ENCODE data around the gene PGK1. TPM values are rescaled to one million over a fixed set of nuclear protein-coding genes. Genes with fewer than 3 reads are reported as not detected.
A peak's percentile ranks its signal among the peaks of the same experiment; 100 is the strongest.
"Not testable (repeated sequence)": the region's sequence is repeated elsewhere in the genome, so short reads cannot be mapped to it uniquely, and the experiment has no call there.

The PGK1 gene
- total RNA-seq (100 to 1,000 TPM; 421 to 475 (median 440) TPM), polyA plus RNA-seq (234 TPM)
- long read RNA-seq, donor 1, full-length matches to known transcripts, result 1,608 of 1,690 reads
- long read RNA-seq, donor 1, partial matches to known transcripts, result 58 of 1,690 reads
- long read RNA-seq, donor 1, other reads (novel, unspliced or antisense), result 24 of 1,690 reads
- long read RNA-seq, donor 2, full-length matches to known transcripts, result 695 of 724 reads
- long read RNA-seq, donor 2, partial matches to known transcripts, result 18 of 724 reads
- long read RNA-seq, donor 2, other reads (novel, unspliced or antisense), result 11 of 724 reads
- long read RNA-seq, donor 3, full-length matches to known transcripts, result 4,118 of 4,314 reads
- long read RNA-seq, donor 3, partial matches to known transcripts, result 113 of 4,314 reads
- long read RNA-seq, donor 3, other reads (novel, unspliced or antisense), result 83 of 4,314 reads
- long read RNA-seq, donor 4, full-length matches to known transcripts, result 677 of 697 reads
- long read RNA-seq, donor 4, partial matches to known transcripts, result 10 of 697 reads
- long read RNA-seq, donor 4, other reads (novel, unspliced or antisense), result 10 of 697 reads

GRCh38 chrX:78103623-78104446 is at the start of gene PGK1:
Gene PGK1, plus strand, starts transcription at chrX:78104248. Its CDS starts 93 bp downstream, at chrX:78104341.
- WGBS, result under 1% methylated on average over 72 of the region's 72 CpGs
- Histone ChIP-seq H3K9me3 (ENCODE audit: control insufficient read depth, low read length) (no peaks in the 10 kb centered on the region), H3K27me3 (ENCODE audit: control insufficient read depth, insufficient read depth) (no peaks in the 10 kb centered on the region), H3K4me1 (ENCODE audit: control insufficient read depth, insufficient read depth, low read length) (peaks cover 8% of the 10 kb centered on the region), H3K27ac (ENCODE audit: low read length) (peak within 1 kb of the TSS; percentile 99), H3K4me3 (ENCODE audit: low read length) (peak within 1 kb of the TSS; percentile 96)
- DNase-seq (peak; percentile 97 to 99 (median 98)), ATAC-seq (peak; percentile 98 to 99)
- intact Hi-C loops (cut with DNase I), result no loop called here

- Histone ChIP-seq H3K9me3 (ENCODE audit: control insufficient read depth, low read length) (no peaks in the 10 kb centered on the region), H3K4me1 (ENCODE audit: control insufficient read depth, insufficient read depth, low read length) (no peaks in the 10 kb centered on the region), H3K27ac (ENCODE audit: low read length) (no peak overlapping the region), H3K27me3 (ENCODE audit: control insufficient read depth, insufficient read depth) (no peaks in the 10 kb centered on the region), H3K4me3 (ENCODE audit: low read length) (no peak overlapping the region)
- intact Hi-C loops (cut with DNase I), result no loop called here
- DNase-seq (no peak), ATAC-seq (no peak)
Measured at GRCh38 chrX:78063687-78064086, 40.4 kb upstream of the PGK1 start.

DNA sequence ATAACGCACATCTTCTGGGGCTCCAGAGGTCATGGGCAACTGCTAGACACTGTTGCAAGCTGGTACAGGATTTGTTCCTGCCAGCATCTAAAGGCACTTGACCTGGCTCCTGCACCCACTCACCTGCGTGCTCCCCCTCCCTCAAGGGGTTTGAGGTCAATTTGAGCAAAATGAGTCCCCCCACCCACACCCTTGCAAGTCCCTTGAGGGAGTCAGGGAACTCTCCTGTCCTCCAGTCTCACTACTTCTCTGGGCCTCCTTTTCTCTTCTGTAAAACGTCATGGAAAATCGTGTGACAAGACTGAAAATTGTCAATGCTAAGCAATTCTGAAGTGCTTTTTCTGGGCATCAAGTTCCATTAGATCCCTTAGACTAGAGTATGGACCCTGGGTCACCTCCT is 39.9 kb upstream of the PGK1 start:
- no peak for DNase-seq
- Histone ChIP-seq H3K4me1 (ENCODE audit: control insufficient read depth, insufficient read depth, low read length) (no peaks in the 10 kb centered on the region), H3K9me3 (ENCODE audit: control insufficient read depth, low read length) (no peaks in the 10 kb centered on the region), H3K4me3 (ENCODE audit: low read length) (no peak overlapping the region), H3K27me3 (ENCODE audit: control insufficient read depth, insufficient read depth) (no peaks in the 10 kb centered on the region), H3K27ac (ENCODE audit: low read length) (no peak overlapping the region)
- ATAC-seq, result no peak
- WGBS, result 88% methylated on average over 4 of the region's 4 CpGs
- intact Hi-C loops (cut with DNase I), result no loop called here

DNA sequence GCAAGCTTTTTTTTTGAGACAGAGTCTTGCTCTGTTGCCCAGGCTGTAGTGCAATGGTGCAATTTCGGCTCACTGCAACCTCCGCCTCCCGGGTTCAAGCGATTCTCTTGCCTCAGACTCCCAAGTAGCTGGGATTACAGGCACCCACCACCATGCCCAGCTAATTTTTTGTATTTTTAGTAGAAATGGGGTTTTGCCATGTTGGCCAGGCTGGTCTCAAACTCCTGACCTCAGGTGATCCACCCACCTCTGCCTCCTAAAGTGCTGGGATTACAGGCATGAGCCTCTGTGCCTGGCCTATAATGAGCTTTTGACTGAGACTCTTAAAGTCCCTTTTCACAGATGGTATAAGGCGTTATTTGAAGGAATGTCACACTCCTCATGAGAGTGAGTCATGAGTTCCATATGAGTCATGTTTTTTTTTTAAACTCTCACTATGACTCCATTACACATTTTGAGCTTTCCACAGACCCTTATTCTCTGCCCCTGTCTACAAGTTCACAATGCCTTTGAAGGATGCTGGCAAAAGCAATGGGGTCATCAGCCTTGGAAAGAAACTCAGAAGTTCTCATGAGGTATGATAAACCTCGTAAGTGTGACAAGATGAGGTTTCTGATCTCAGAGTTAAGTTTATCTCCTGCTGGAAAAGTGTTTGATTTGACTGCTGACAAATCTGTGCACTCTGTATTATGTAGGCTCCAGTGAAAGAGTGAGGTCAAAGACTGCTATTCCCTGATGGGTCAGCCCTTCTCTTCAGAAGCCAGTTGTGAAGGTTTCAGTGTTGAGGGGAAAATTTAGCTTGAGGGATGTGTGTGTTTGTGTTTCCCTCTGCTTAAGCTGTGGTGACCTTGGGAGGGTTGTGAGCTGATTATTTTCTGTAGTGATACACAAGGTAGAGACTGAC is 39.1 kb upstream of the PGK1 start:
- peak in 1 of 2 donors; percentile 37 for ATAC-seq
- not testable (repeated sequence) for H3K27ac ChIP-seq (ENCODE audit: low read length)

DNA sequence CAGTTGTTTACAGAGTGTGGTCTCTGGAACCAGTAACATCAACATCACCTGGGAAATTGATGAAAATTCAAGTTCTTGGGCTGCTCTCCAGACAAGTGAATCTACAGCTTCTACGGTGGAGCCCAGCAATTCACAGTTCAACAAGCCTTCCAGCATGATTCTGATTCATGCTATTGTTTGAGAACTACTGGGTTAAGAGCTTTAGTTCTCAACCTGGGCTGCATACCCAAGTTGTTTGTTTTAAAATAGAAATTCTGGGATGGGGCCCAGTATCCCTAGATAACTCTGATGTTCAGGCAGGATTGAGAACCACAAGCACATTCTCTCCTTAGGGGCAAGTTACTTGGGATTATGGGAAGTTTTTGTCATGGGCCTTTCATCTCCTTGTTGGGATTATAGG is 37.9 kb upstream of the PGK1 start:
- Histone ChIP-seq H3K9me3 (ENCODE audit: control insufficient read depth, low read length) (no peaks in the 10 kb centered on the region), H3K4me1 (ENCODE audit: control insufficient read depth, insufficient read depth, low read length) (no peaks in the 10 kb centered on the region), H3K27me3 (ENCODE audit: control insufficient read depth, insufficient read depth) (no peaks in the 10 kb centered on the region), H3K27ac (ENCODE audit: low read length) (no peak overlapping the region), H3K4me3 (ENCODE audit: low read length) (no peak overlapping the region)
- no peak for ATAC-seq
- WGBS, result 97% methylated on average over 1 of the region's 1 CpG
- intact Hi-C loops (cut with DNase I), result no loop called here
- DNase-seq, result no peak

More for the DNA sequence above, 39.1 kb upstream of the PGK1 start:
- intact Hi-C loops (cut with DNase I); DNase-seq; H3K4me1 ChIP-seq (ENCODE audit: control insufficient read depth, insufficient read depth, low read length); H3K27me3 ChIP-seq (ENCODE audit: control insufficient read depth, insufficient read depth); H3K4me3 ChIP-seq (ENCODE audit: low read length); H3K9me3 ChIP-seq (ENCODE audit: control insufficient read depth, low read length): not testable (repeated sequence)
- 71% methylated on average over 6 of the region's 6 CpGs for WGBS

GRCh38 chrX:78071331-78071730 is 32.7 kb upstream of the PGK1 start:
- Histone ChIP-seq H3K4me1 (ENCODE audit: control insufficient read depth, insufficient read depth, low read length) (no peaks in the 10 kb centered on the region), H3K27ac (ENCODE audit: low read length) (no peak overlapping the region), H3K9me3 (ENCODE audit: control insufficient read depth, low read length) (no peaks in the 10 kb centered on the region), H3K27me3 (ENCODE audit: control insufficient read depth, insufficient read depth) (no peaks in the 10 kb centered on the region), H3K4me3 (ENCODE audit: low read length) (no peak overlapping the region)
- intact Hi-C loops (cut with DNase I), result no loop called here
- DNase-seq (no peak), ATAC-seq (no peak)
- 81% methylated on average over 3 of the region's 3 CpGs for WGBS

DNA sequence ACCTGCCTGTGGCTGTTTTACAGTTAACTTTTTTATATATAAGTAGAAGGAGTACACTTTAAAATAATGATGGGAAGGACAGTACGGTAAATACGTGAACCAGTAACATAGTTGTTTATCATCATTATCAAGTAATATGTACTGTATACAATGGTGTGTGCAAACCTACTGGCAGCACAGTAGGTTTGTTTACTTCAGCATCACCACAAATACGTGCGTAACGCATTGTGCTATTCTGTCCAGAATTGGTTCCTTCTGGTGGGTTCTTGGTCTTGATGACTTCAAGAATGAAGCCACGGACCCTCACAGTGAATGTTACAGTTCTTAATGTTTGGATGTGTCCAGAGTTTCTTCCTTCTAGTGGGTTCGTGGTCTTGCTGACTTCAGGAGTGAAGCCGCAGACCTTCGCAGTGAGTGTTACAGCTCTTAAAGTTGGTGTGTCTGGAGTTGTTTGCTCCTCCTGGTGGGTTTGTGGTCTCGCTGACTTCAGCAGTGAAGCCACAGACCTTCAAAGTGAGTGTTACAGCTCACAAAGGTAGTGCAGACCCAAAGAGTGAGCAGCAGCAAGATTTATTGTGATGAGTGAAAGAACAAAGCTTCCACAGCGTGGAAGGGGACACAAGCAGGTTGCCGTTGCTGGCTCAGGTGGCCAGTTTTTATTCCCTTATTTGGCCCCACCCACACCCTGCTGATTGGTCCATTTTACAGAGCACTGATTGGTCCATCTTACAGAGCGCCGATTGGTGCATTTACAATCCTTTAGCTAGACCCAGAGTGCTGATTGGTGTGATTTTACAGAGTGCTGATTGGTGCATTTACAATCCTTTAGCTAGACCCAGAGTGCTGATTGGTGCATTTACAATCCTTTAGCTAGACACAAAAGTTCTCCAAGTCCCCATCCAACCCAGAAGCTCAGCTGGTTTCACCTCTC is 30.6 kb upstream of the PGK1 start:
- DNase-seq; H3K27me3 ChIP-seq (ENCODE audit: control insufficient read depth, insufficient read depth); intact Hi-C loops (cut with DNase I); H3K27ac ChIP-seq (ENCODE audit: low read length); H3K4me1 ChIP-seq (ENCODE audit: control insufficient read depth, insufficient read depth, low read length); H3K4me3 ChIP-seq (ENCODE audit: low read length); H3K9me3 ChIP-seq (ENCODE audit: control insufficient read depth, low read length); ATAC-seq: not testable (repeated sequence)
- WGBS, result 91% methylated on average over 14 of the region's 14 CpGs

GRCh38 chrX:78074088-78074487 is 30.0 kb upstream of the PGK1 start:
- no peak for DNase-seq
- Histone ChIP-seq H3K4me3 (ENCODE audit: low read length) (no peak overlapping the region), H3K27me3 (ENCODE audit: control insufficient read depth, insufficient read depth) (no peaks in the 10 kb centered on the region), H3K27ac (ENCODE audit: low read length) (no peak overlapping the region), H3K4me1 (ENCODE audit: control insufficient read depth, insufficient read depth, low read length) (no peaks in the 10 kb centered on the region), H3K9me3 (ENCODE audit: control insufficient read depth, low read length) (no peaks in the 10 kb centered on the region)
- ATAC-seq, result no peak
- intact Hi-C loops (cut with DNase I), result no loop called here

DNA sequence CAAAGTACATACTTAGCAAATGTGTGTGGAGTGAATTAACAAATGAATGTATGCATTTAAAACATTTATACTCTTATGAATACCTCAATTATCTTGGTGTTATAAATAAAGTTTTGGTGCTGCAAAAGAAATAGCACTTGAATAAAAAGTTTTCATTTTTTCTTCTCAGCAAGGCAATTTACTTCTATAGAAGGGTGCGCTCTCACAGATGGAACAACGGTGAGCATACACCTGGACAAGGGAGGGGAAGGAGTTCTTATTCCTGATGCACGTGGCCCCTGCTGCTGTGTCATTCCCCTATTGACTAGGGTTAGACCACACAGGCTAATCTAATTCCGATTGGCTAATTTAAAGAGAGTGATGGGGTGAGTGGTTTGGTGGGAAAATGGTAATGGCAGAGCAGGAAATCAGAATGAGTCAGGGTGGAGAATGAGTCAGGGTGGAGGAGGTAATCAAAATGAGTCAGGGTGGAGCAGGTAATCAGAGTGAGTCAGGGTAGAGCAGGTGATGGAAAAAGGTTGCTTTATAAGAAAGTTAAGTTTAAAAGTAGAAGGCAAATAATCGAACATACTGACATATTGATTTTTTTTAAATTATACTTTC is 28.2 kb upstream of the PGK1 start:
- no peak for ATAC-seq
- Histone ChIP-seq H3K27me3 (ENCODE audit: control insufficient read depth, insufficient read depth) (no peaks in the 10 kb centered on the region), H3K9me3 (ENCODE audit: control insufficient read depth, low read length) (no peaks in the 10 kb centered on the region), H3K4me3 (ENCODE audit: low read length) (no peak overlapping the region), H3K4me1 (ENCODE audit: control insufficient read depth, insufficient read depth, low read length) (no peaks in the 10 kb centered on the region), H3K27ac (ENCODE audit: low read length) (no peak overlapping the region)
- no peak for DNase-seq
- intact Hi-C loops (cut with DNase I), result no loop called here
- WGBS, result 91% methylated on average over 5 of the region's 5 CpGs

Measured in right cardiac atrium (tissue), 5 donors.